ENCODE data around the gene WHRN.

DNA sequence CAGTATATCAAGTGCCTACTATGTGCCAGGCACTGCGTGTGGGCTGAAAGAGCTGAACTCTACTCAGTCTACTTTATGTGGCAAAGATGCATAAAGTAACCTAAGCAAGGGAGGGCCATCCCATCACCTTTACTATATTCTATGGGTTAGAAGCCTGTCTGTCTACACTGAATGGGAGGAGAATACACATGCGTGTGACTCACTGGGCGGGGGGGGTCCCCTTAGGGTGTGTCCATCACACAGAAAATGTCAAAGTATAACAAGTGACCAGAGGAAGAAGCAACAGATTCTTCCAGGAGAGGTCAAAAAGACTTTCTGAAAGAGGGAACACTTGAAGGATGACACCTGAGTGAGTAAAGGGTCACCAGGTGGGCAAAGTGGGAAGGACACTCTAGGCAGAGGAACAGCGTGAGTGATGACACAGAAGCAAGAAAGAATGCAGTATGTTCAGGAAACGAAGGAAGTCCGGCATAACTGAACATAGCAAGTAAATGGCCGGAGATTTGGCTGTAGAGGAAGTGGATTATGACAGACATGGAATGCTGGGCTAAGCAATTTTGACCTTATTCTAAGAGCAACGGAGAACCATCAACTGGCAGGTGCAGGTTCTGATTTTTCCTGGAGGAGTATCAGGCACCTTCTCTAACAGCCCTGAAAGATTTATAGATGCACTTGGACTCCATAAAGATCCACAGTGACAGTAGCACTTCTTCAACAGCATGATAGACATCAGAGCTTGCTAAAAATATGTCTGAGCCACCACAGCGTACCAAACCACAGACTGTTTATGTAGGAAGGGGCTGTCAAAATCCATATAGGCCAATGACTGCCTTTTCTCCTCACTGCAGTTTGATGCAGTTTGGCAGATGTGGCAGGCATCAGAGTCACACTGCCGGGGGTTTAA lies 8.0 kb upstream of the WHRN start:
- TF ChIP-seq, protein P1, sequence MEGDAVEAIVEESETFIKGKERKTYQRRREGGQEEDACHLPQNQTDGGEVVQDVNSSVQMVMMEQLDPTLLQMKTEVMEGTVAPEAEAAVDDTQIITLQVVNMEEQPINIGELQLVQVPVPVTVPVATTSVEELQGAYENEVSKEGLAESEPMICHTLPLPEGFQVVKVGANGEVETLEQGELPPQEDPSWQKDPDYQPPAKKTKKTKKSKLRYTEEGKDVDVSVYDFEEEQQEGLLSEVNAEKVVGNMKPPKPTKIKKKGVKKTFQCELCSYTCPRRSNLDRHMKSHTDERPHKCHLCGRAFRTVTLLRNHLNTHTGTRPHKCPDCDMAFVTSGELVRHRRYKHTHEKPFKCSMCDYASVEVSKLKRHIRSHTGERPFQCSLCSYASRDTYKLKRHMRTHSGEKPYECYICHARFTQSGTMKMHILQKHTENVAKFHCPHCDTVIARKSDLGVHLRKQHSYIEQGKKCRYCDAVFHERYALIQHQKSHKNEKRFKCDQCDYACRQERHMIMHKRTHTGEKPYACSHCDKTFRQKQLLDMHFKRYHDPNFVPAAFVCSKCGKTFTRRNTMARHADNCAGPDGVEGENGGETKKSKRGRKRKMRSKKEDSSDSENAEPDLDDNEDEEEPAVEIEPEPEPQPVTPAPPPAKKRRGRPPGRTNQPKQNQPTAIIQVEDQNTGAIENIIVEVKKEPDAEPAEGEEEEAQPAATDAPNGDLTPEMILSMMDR (IDR thresholded peaks at IDR 0.05), result no peak
- TF ChIP-seq POLR2A (IDR thresholded peaks at IDR 0.05; ENCODE audit: low read depth) (no peak), EP300 (IDR thresholded peaks at IDR 0.05) (no peak), POLR2AphosphoS5 (IDR thresholded peaks at IDR 0.05) (no peak)
